ENCODE measurements around the gene HIVEP3.
A peak's percentile ranks its signal among the peaks of the same experiment; 100 is the strongest.

HIVEP3 gene

DNA sequence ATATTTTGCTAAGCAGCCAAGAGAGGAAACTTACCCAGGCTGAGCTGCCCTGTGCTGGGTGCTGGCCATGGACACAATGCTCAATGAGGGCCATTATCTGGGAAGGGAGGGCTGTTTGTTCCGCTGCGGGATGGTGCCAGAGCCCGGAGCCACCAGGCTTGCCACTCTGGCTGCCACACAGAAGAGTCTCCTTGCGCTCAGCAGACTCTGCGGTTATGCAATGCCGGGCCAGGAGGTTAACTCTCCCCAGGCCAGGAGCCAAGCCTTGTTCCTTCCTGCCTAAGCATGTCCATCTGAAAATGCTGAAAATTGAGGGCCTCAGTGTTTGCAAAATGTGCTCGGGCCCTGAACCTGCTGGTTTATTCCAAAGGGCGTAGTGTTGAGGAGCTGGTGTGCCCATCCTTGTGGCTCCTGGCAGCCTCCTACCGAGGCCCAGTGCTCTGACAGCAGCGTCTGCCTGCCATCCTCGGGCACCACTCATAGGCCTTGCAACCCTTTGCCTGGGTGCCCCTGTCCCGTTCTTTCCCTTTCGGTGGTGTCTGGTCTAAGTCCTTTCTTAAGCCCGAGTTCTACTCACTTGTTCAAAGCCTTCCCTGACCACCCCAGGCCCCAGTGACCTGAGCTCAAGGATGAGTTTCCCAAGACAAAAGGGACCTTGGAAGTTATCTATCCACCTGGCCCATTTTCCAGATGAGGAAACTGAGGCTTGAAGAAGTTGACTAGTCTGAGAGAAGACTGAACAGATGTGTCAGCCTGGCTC lies 300.5 kb downstream of the HIVEP3 start:
- no peak overlapping the region for H3K27ac ChIP-seq (replicated peaks; ENCODE audit: low read length)
- H3K27me3 ChIP-seq (ENCODE audit: control insufficient read depth in 3 of 3, insufficient read depth in 3 of 3, low read depth in 1 of 3, low read length in 3 of 3): peaks cover 0 to 2% (median 0%) of the 10 kb centered on the region in 3 experiments
- peaks cover 0 to 3% of the 10 kb centered on the region in 2 donors for H3K4me1 ChIP-seq (ENCODE audit: control insufficient read depth in 2 of 2, insufficient read depth in 1 of 2, low read depth in 1 of 2, low read length in 2 of 2)

DNA sequence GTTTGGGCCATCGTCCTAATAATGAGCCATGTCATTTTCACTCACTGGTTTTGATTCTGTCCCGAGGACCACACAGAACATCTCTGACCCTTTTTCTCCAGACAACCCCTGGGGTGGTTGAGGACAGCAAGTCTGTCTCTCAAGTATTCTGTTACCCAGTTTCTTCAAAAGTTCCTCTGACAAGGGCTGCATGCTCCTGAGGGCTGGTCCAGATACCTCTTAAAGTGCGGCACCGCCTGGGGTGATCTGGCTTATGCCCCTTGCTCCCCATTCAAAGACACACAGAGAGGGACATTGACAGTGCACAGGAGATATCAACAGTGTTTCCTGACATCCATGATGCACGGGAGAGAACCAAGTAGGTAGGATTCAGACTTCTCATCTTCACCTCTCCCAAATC lies 301.4 kb downstream of the HIVEP3 start:
- H3K36me3 ChIP-seq (replicated peaks in 1 of 2; ENCODE audit: control insufficient read depth in 2 of 2, insufficient read depth in 2 of 2, low read length in 2 of 2): no peaks in the 10 kb centered on the region
- H3K27me3 ChIP-seq (ENCODE audit: control insufficient read depth in 3 of 3, insufficient read depth in 3 of 3, low read depth in 1 of 3, low read length in 3 of 3): peaks cover 0 to 2% (median 0%) of the 10 kb centered on the region in 3 experiments
- no peak overlapping the region for H2AK5ac ChIP-seq (ENCODE audit: low read depth, low read length)
- no peak overlapping the region for H2BK15ac ChIP-seq (ENCODE audit: low read length)
- WGBS, 2 donors (ENCODE audit: extremely low coverage in 2 of 2, insufficient read length in 2 of 2, insufficient replicate concordance in 1 of 2): no CpG with 5 or more reads among the region's 5 CpGs
- no peaks in the 10 kb centered on the region for H3K79me1 ChIP-seq (ENCODE audit: low read depth, low read length)
- H3K9ac ChIP-seq (ENCODE audit: low read depth, low read length, poor library complexity): no peak overlapping the region
- DNase-seq (ENCODE audit: low spot score): no peak
- H4K8ac ChIP-seq (ENCODE audit: low read depth, low read length): no peak overlapping the region
- no peaks in the 10 kb centered on the region for H3K9me3 ChIP-seq (replicated peaks in 1 of 2; ENCODE audit: control insufficient read depth in 2 of 2, insufficient read depth in 1 of 2, low read depth in 1 of 2, low read length in 2 of 2)
- no peak overlapping the region for H2BK5ac ChIP-seq (ENCODE audit: low read length)
- no peak overlapping the region for H2AFZ ChIP-seq (ENCODE audit: low read length)
- H3K4ac ChIP-seq (ENCODE audit: low read length): no peak overlapping the region
- no peak overlapping the region for H3K4me2 ChIP-seq (ENCODE audit: insufficient read depth, low read length, poor library complexity, severe bottlenecking)
- H3K27ac ChIP-seq (replicated peaks; ENCODE audit: low read length): no peak overlapping the region
- H3K14ac ChIP-seq (ENCODE audit: low read length): no peak overlapping the region
- peaks cover 0 to 3% of the 10 kb centered on the region in 2 donors for H3K4me1 ChIP-seq (ENCODE audit: control insufficient read depth in 2 of 2, insufficient read depth in 1 of 2, low read depth in 1 of 2, low read length in 2 of 2)
- H4K91ac ChIP-seq (ENCODE audit: low read depth, low read length, poor library complexity): no peak overlapping the region
- no peak overlapping the region for H3K18ac ChIP-seq (ENCODE audit: low read length)
- H3K23ac ChIP-seq (ENCODE audit: low read depth, low read length, poor library complexity): no peak overlapping the region
- H3K4me3 ChIP-seq (ENCODE audit: low read length in 2 of 2): no peak overlapping the region
- H2BK12ac ChIP-seq (ENCODE audit: low read length): no peak overlapping the region
- H2BK120ac ChIP-seq (ENCODE audit: low read depth, low read length): no peak overlapping the region

More for the DNA sequence above, 300.5 kb downstream of the HIVEP3 start:
- no peaks in the 10 kb centered on the region for H3K9me3 ChIP-seq (replicated peaks in 1 of 2; ENCODE audit: control insufficient read depth in 2 of 2, insufficient read depth in 1 of 2, low read depth in 1 of 2, low read length in 2 of 2)
- peak overlapping the region; percentile 23 for H3K23ac ChIP-seq (ENCODE audit: low read depth, low read length, poor library complexity)
- H3K4me3 ChIP-seq (ENCODE audit: low read length in 2 of 2): no peak overlapping the region
- H2BK120ac ChIP-seq (ENCODE audit: low read depth, low read length): peak overlapping the region; percentile 23
- no peak overlapping the region for H3K4me2 ChIP-seq (ENCODE audit: insufficient read depth, low read length, poor library complexity, severe bottlenecking)
- no peaks in the 10 kb centered on the region for H3K79me1 ChIP-seq (ENCODE audit: low read depth, low read length)
- no peak for DNase-seq (ENCODE audit: low spot score)
- no peak overlapping the region for H4K8ac ChIP-seq (ENCODE audit: low read depth, low read length)
- peak overlapping the region; percentile 8 for H3K18ac ChIP-seq (ENCODE audit: low read length)
- no peak overlapping the region for H2BK15ac ChIP-seq (ENCODE audit: low read length)
- no peak overlapping the region for H2BK12ac ChIP-seq (ENCODE audit: low read length)
- no peak overlapping the region for H3K14ac ChIP-seq (ENCODE audit: low read length)
- no peak overlapping the region for H2AFZ ChIP-seq (ENCODE audit: low read length)
- H3K9ac ChIP-seq (ENCODE audit: low read depth, low read length, poor library complexity): no peak overlapping the region
- no peak overlapping the region for H4K91ac ChIP-seq (ENCODE audit: low read depth, low read length, poor library complexity)
- no peaks in the 10 kb centered on the region for H3K36me3 ChIP-seq (replicated peaks in 1 of 2; ENCODE audit: control insufficient read depth in 2 of 2, insufficient read depth in 2 of 2, low read length in 2 of 2)
- WGBS, 2 donors (ENCODE audit: extremely low coverage in 2 of 2, insufficient read length in 2 of 2, insufficient replicate concordance in 1 of 2): no CpG with 5 or more reads among the region's 14 CpGs
- H2BK5ac ChIP-seq (ENCODE audit: low read length): no peak overlapping the region
- peak overlapping the region; percentile 40 for H2AK5ac ChIP-seq (ENCODE audit: low read depth, low read length)
- H3K4ac ChIP-seq (ENCODE audit: low read length): no peak overlapping the region

DNA sequence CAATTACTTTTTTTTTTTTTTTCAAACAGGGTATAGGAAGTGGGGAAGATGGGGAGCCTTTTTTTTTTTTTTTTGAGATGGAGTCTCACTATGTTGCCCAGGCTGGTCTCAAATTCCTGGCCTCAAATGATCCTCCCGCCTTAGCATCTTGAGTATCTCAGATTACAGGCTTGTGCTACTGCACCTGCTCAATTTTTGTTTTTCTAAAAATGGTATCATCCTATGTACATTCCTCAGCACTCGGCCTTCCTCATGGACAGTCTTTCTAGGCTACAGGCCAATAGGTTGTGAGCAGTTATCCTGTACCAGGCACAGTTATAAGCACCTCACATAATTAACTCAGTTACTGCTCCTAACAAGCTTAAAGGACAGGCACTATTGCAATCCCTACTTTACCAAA lies 302.2 kb downstream of the HIVEP3 start:
- no CpG with 5 or more reads among the region's 2 CpGs for WGBS, 2 donors (ENCODE audit: extremely low coverage in 2 of 2, insufficient read length in 2 of 2, insufficient replicate concordance in 1 of 2)
- peaks cover 0 to 3% of the 10 kb centered on the region in 2 donors for H3K4me1 ChIP-seq (ENCODE audit: control insufficient read depth in 2 of 2, insufficient read depth in 1 of 2, low read depth in 1 of 2, low read length in 2 of 2)

DNA sequence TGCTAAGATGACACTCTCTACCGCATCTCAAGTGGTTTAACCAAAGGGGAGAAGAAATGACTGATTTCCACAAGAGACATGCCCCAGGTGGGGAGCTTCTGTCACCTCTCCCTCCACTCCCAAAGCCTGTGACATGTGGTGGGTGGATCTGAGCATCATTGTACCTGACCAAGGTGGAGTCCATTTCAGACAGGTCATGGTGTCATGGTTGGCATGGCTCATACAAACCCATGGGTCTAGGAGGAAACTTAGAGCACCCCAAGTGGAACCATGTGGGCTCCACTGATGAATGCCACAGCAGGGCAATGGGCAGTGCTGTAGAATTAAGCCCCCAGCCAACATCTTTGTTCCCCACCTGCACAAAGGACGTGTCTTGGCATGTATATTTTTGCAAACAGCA lies 302.7 kb downstream of the HIVEP3 start:
- Histone ChIP-seq H3K27me3 (ENCODE audit: control insufficient read depth in 3 of 3, insufficient read depth in 3 of 3, low read depth in 1 of 3, low read length in 3 of 3) (no peaks in the 10 kb centered on the region), H2BK12ac (ENCODE audit: low read length) (no peak overlapping the region), H2AFZ (ENCODE audit: low read length) (no peak overlapping the region), H2BK5ac (ENCODE audit: low read length) (no peak overlapping the region), H3K27ac (replicated peaks; ENCODE audit: low read length) (no peak overlapping the region), H4K8ac (ENCODE audit: low read depth, low read length) (no peak overlapping the region), H3K4me2 (ENCODE audit: insufficient read depth, low read length, poor library complexity, severe bottlenecking) (no peak overlapping the region), H3K4ac (ENCODE audit: low read length) (no peak overlapping the region), H3K4me3 (ENCODE audit: low read length in 2 of 2) (no peak overlapping the region), H4K91ac (ENCODE audit: low read depth, low read length, poor library complexity) (no peak overlapping the region), H3K36me3 (replicated peaks in 1 of 2; ENCODE audit: control insufficient read depth in 2 of 2, insufficient read depth in 2 of 2, low read length in 2 of 2) (no peaks in the 10 kb centered on the region), H3K18ac (ENCODE audit: low read length) (no peak overlapping the region), H3K79me1 (ENCODE audit: low read depth, low read length) (no peaks in the 10 kb centered on the region), H3K9ac (ENCODE audit: low read depth, low read length, poor library complexity) (no peak overlapping the region), H2BK15ac (ENCODE audit: low read length) (no peak overlapping the region), H3K14ac (ENCODE audit: low read length) (peak overlapping the region; percentile 31), H3K23ac (ENCODE audit: low read depth, low read length, poor library complexity) (no peak overlapping the region), H2BK120ac (ENCODE audit: low read depth, low read length) (no peak overlapping the region), H3K9me3 (replicated peaks in 1 of 2; ENCODE audit: control insufficient read depth in 2 of 2, insufficient read depth in 1 of 2, low read depth in 1 of 2, low read length in 2 of 2) (no peaks in the 10 kb centered on the region), H2AK5ac (ENCODE audit: low read depth, low read length) (no peak overlapping the region), H3K4me1 (ENCODE audit: control insufficient read depth in 2 of 2, insufficient read depth in 1 of 2, low read depth in 1 of 2, low read length in 2 of 2) (peaks cover 0 to 3% of the 10 kb centered on the region in 2 donors)
- DNase-seq (ENCODE audit: low spot score): no peak
- no CpG with 5 or more reads among the region's 2 CpGs for WGBS, 2 donors (ENCODE audit: extremely low coverage in 2 of 2, insufficient read length in 2 of 2, insufficient replicate concordance in 1 of 2)

More for the DNA sequence above, 302.2 kb downstream of the HIVEP3 start:
- no peak overlapping the region for H3K4me3 ChIP-seq (ENCODE audit: low read length in 2 of 2)
- no peaks in the 10 kb centered on the region for H3K27me3 ChIP-seq (ENCODE audit: control insufficient read depth in 3 of 3, insufficient read depth in 3 of 3, low read depth in 1 of 3, low read length in 3 of 3)
- H3K4ac ChIP-seq (ENCODE audit: low read length): no peak overlapping the region
- no peak overlapping the region for H2AFZ ChIP-seq (ENCODE audit: low read length)
- H3K14ac ChIP-seq (ENCODE audit: low read length): no peak overlapping the region
- no peak overlapping the region for H2BK15ac ChIP-seq (ENCODE audit: low read length)
- no peak overlapping the region for H3K23ac ChIP-seq (ENCODE audit: low read depth, low read length, poor library complexity)
- no peak overlapping the region for H3K18ac ChIP-seq (ENCODE audit: low read length)
- H3K27ac ChIP-seq (replicated peaks; ENCODE audit: low read length): no peak overlapping the region
- H3K9me3 ChIP-seq (replicated peaks in 1 of 2; ENCODE audit: control insufficient read depth in 2 of 2, insufficient read depth in 1 of 2, low read depth in 1 of 2, low read length in 2 of 2): no peaks in the 10 kb centered on the region
- DNase-seq (ENCODE audit: low spot score): no peak
- no peak overlapping the region for H2BK120ac ChIP-seq (ENCODE audit: low read depth, low read length)
- H3K79me1 ChIP-seq (ENCODE audit: low read depth, low read length): no peaks in the 10 kb centered on the region
- no peak overlapping the region for H2BK12ac ChIP-seq (ENCODE audit: low read length)
- no peak overlapping the region for H3K9ac ChIP-seq (ENCODE audit: low read depth, low read length, poor library complexity)
- H2AK5ac ChIP-seq (ENCODE audit: low read depth, low read length): no peak overlapping the region
- no peak overlapping the region for H3K4me2 ChIP-seq (ENCODE audit: insufficient read depth, low read length, poor library complexity, severe bottlenecking)
- no peak overlapping the region for H4K8ac ChIP-seq (ENCODE audit: low read depth, low read length)
- no peak overlapping the region for H4K91ac ChIP-seq (ENCODE audit: low read depth, low read length, poor library complexity)
- H2BK5ac ChIP-seq (ENCODE audit: low read length): no peak overlapping the region
- no peaks in the 10 kb centered on the region for H3K36me3 ChIP-seq (replicated peaks in 1 of 2; ENCODE audit: control insufficient read depth in 2 of 2, insufficient read depth in 2 of 2, low read length in 2 of 2)
